Measurements from ENCODE around the gene MCM7.
"Not testable (repeated sequence)": the region's sequence is repeated elsewhere in the genome, so short reads cannot be mapped to it uniquely, and the experiment has no call there.

Gene MCM7

GRCh38 chr7:100101016-100101862 lies at the start of gene MCM7, which contains the start of gene AP4M1:
MCM7 (minus strand) TSS chr7:100101397; CDS start chr7:100101294, 103 bp downstream.
AP4M1 (plus strand) TSS chr7:100101643; CDS start chr7:100101715, 72 bp downstream.
- in situ Hi-C loops (cut with MboI; ENCODE audit: low sequenced_read_pairs), result no loop called here

- in situ Hi-C loops (cut with MboI; ENCODE audit: low sequenced_read_pairs), result no loop called here
Measured at GRCh38 chr7:100148559-100149328, 47.5 kb upstream of the MCM7 start, which contains the start of gene LAMTOR4. LAMTOR4 (plus strand) TSS chr7:100148918; CDS start chr7:100148973, 55 bp downstream.

GRCh38 chr7:100148225-100148558 lies 47.0 kb upstream of the MCM7 start:
- in situ Hi-C loops (cut with MboI; ENCODE audit: low sequenced_read_pairs), result no loop called here

GRCh38 chr7:100147278-100147677 lies 46.1 kb upstream of the MCM7 start:
- in situ Hi-C loops (cut with MboI; ENCODE audit: low sequenced_read_pairs), result no loop called here

- in situ Hi-C loops (cut with MboI; ENCODE audit: low sequenced_read_pairs), result not testable (repeated sequence)
Measured at GRCh38 chr7:100146350-100146749, 45.2 kb upstream of the MCM7 start.

- in situ Hi-C loops (cut with MboI; ENCODE audit: low sequenced_read_pairs), result no loop called here
Measured at GRCh38 chr7:100142461-100142860, 41.3 kb upstream of the MCM7 start.

- in situ Hi-C loops (cut with MboI; ENCODE audit: low sequenced_read_pairs), result no loop called here
Measured at GRCh38 chr7:100141555-100141949, 40.4 kb upstream of the MCM7 start.

- in situ Hi-C loops (cut with MboI; ENCODE audit: low sequenced_read_pairs), result loop anchor here (10.0 kb wide), 1 partner anchor 67 kb away; no protein-coding TSS in a partner anchor
Measured at GRCh38 chr7:100137851-100138760, 36.9 kb upstream of the MCM7 start.

- in situ Hi-C loops (cut with MboI; ENCODE audit: low sequenced_read_pairs), result loop anchor here (10.0 kb wide), 1 partner anchor 72 kb away; no protein-coding TSS in a partner anchor
Measured at GRCh38 chr7:100132697-100133151, 31.5 kb upstream of the MCM7 start.

GRCh38 chr7:100132126-100132525 lies 30.9 kb upstream of the MCM7 start:
- in situ Hi-C loops (cut with MboI; ENCODE audit: low sequenced_read_pairs), result loop anchor here (10.0 kb wide), 1 partner anchor 73 kb away; no protein-coding TSS in a partner anchor

GRCh38 chr7:100130608-100131453 lies 29.6 kb upstream of the MCM7 start:
- in situ Hi-C loops (cut with MboI; ENCODE audit: low sequenced_read_pairs), result loop anchor here (10.0 kb wide), 1 partner anchor 74 kb away; no protein-coding TSS in a partner anchor

GRCh38 chr7:100130220-100130607 lies 29.0 kb upstream of the MCM7 start:
- in situ Hi-C loops (cut with MboI; ENCODE audit: low sequenced_read_pairs), result loop anchor here (10.0 kb wide), 1 partner anchor 75 kb away; no protein-coding TSS in a partner anchor

GRCh38 chr7:100128637-100128963 lies 27.4 kb upstream of the MCM7 start:
- in situ Hi-C loops (cut with MboI; ENCODE audit: low sequenced_read_pairs), result no loop called here

GRCh38 chr7:100127866-100128636 lies 26.9 kb upstream of the MCM7 start:
- in situ Hi-C loops (cut with MboI; ENCODE audit: low sequenced_read_pairs), result no loop called here

- in situ Hi-C loops (cut with MboI; ENCODE audit: low sequenced_read_pairs), result no loop called here
Measured at GRCh38 chr7:100126931-100127865, 26.0 kb upstream of the MCM7 start, which contains the start of gene MBLAC1. MBLAC1 (plus strand) TSS chr7:100126967; CDS start chr7:100127396, 429 bp downstream.

- in situ Hi-C loops (cut with MboI; ENCODE audit: low sequenced_read_pairs), result no loop called here
Measured at GRCh38 chr7:100126239-100126930, 25.2 kb upstream of the MCM7 start.

Data from HL-60/S4 treated with phorbol 12-myristate 13-acetate at 8.2 ng/mL for 4 days and 3 days (cell line).